GM19351 (cell line): Measurements from ENCODE around the gene SCYL1.
A peak's percentile ranks its signal among the peaks of the same experiment; 100 is the strongest.

ENCODE experiments used
- ATAC-seq: cut with Tn5 transposase; IDR thresholded peaks from one replicate; pipeline ENCODE4 v1.9.1; 2021; ENCODE audit warnings: mild to moderate bottlenecking, moderate library complexity; ENCODE audit not compliant: unreplicated experiment

SCYL1 gene

GRCh38 chr11:65492637-65493366 lies 32.1 kb upstream of the SCYL1 start:
- ATAC-seq, result peak; percentile 33

GRCh38 chr11:65493367-65494176 lies 31.3 kb upstream of the SCYL1 start:
- no peak for ATAC-seq

DNA sequence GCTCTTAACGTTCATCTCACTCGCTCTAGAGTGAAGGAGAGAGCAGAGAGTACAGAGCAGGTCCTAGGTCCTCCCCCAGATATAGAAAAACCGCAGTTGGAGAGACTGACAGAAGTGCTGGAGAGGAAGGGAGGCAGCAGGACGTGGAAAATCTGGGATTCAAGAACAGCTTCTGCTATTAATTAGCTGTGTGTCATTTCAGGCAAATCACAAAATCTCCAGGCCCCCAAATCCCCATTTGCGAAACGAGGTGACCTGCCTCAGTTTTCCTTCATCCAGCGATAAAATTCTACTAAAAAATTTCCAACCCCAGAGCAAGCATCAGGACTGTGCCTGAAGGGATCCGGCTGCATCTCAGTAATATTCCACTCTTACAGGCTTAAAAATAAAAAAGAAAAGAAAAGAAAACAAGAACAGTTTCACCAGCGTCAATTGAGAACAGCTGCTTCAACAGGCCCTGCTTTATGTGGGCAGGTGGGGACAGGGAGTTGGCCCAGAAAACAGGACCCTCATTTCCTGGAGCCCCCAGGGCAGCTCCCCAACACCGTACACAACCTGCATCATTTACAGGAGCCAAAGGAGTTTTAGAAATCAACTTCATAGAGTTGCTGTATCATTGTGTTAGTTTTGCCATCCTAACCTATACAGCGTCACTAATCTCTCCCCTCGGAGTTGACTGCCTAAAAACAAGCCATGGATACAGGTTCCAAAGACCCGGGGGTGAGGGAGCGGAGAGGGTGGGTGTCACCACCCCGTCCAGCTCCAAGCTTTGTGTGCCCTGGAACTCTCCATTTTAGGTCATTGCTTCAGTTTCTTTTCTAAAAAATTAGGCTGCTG lies 28.4 kb upstream of the SCYL1 start:
- ATAC-seq, result no peak

GRCh38 chr11:65497141-65498041 lies 27.5 kb upstream of the SCYL1 start:
- peak; percentile 63 for ATAC-seq

- no peak for ATAC-seq
Observed at GRCh38 chr11:65498042-65498726, 26.7 kb upstream of the SCYL1 start.

GRCh38 chr11:65498727-65498976 lies 26.2 kb upstream of the SCYL1 start:
- no peak for ATAC-seq

- no peak for ATAC-seq
Observed at GRCh38 chr11:65498977-65499712, 25.7 kb upstream of the SCYL1 start, which contains the start of gene MALAT1. Gene MALAT1 (plus strand): TSS chr11:65499045.

DNA sequence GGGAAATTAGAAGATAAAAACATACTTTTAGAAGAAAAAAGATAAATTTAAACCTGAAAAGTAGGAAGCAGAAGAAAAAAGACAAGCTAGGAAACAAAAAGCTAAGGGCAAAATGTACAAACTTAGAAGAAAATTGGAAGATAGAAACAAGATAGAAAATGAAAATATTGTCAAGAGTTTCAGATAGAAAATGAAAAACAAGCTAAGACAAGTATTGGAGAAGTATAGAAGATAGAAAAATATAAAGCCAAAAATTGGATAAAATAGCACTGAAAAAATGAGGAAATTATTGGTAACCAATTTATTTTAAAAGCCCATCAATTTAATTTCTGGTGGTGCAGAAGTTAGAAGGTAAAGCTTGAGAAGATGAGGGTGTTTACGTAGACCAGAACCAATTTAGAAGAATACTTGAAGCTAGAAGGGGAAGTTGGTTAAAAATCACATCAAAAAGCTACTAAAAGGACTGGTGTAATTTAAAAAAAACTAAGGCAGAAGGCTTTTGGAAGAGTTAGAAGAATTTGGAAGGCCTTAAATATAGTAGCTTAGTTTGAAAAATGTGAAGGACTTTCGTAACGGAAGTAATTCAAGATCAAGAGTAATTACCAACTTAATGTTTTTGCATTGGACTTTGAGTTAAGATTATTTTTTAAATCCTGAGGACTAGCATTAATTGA lies 25.0 kb upstream of the SCYL1 start:
- ATAC-seq, result no peak

DNA sequence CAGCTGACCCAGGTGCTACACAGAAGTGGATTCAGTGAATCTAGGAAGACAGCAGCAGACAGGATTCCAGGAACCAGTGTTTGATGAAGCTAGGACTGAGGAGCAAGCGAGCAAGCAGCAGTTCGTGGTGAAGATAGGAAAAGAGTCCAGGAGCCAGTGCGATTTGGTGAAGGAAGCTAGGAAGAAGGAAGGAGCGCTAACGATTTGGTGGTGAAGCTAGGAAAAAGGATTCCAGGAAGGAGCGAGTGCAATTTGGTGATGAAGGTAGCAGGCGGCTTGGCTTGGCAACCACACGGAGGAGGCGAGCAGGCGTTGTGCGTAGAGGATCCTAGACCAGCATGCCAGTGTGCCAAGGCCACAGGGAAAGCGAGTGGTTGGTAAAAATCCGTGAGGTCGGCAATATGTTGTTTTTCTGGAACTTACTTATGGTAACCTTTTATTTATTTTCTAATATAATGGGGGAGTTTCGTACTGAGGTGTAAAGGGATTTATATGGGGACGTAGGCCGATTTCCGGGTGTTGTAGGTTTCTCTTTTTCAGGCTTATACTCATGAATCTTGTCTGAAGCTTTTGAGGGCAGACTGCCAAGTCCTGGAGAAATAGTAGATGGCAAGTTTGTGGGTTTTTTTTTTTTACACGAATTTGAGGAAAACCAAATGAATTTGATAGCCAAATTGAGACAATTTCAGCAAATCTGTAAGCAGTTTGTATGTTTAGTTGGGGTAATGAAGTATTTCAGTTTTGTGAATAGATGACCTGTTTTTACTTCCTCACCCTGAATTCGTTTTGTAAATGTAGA lies 24.3 kb upstream of the SCYL1 start:
- ATAC-seq, result no peak

- ATAC-seq, result no peak
Observed at GRCh38 chr11:65501186-65501471, 23.8 kb upstream of the SCYL1 start.

GRCh38 chr11:65501472-65502273 lies 23.2 kb upstream of the SCYL1 start:
- ATAC-seq, result no peak

- no peak for ATAC-seq
Observed at GRCh38 chr11:65502274-65502554, 22.7 kb upstream of the SCYL1 start.

DNA sequence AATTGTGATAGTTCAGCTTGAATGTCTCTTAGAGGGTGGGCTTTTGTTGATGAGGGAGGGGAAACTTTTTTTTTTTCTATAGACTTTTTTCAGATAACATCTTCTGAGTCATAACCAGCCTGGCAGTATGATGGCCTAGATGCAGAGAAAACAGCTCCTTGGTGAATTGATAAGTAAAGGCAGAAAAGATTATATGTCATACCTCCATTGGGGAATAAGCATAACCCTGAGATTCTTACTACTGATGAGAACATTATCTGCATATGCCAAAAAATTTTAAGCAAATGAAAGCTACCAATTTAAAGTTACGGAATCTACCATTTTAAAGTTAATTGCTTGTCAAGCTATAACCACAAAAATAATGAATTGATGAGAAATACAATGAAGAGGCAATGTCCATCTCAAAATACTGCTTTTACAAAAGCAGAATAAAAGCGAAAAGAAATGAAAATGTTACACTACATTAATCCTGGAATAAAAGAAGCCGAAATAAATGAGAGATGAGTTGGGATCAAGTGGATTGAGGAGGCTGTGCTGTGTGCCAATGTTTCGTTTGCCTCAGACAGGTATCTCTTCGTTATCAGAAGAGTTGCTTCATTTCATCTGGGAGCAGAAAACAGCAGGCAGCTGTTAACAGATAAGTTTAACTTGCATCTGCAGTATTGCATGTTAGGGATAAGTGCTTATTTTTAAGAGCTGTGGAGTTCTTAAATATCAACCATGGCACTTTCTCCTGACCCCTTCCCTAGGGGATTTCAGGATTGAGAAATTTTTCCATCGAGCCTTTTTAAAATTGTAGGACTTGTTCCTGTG lies 22.1 kb upstream of the SCYL1 start:
- ATAC-seq, result no peak

GRCh38 chr11:65503368-65503948 lies 21.4 kb upstream of the SCYL1 start:
- no peak for ATAC-seq

GRCh38 chr11:65503949-65504673 lies 20.8 kb upstream of the SCYL1 start:
- no peak for ATAC-seq
